HG03064 (cell line): ENCODE data around the gene NECTIN3.
A peak's percentile ranks its signal among the peaks of the same experiment; 100 is the strongest.

Experiments
- ATAC-seq: cut with Tn5 transposase; IDR thresholded peaks from one replicate; pipeline ENCODE4 v1.9.1; 2021; ENCODE audit warnings: low read depth; ENCODE audit not compliant: unreplicated experiment

NECTIN3 gene

DNA sequence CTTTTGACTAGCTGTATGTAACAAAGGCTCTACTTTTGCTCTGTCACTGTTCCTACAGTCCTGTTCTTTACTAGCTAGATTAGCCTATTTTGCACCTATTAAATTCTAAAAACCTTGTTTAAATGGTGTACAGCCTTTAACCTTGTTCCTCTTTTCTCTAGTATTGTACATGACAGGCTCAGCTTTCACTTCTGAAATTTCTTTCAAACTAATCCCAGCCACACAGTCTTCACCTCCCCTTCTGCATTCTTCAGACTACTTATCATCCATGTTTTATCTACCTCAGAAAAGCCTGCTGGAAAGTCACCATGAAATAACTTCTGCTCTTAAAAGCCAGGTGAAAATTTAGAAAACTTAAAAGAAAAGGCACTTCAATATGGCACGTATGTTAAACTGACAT is 122.4 kb downstream of the NECTIN3 start:
- ATAC-seq = no peak

- no peak for ATAC-seq
Measured at GRCh38 chr3:111197485-111197884, 125.9 kb downstream of the NECTIN3 start.

DNA sequence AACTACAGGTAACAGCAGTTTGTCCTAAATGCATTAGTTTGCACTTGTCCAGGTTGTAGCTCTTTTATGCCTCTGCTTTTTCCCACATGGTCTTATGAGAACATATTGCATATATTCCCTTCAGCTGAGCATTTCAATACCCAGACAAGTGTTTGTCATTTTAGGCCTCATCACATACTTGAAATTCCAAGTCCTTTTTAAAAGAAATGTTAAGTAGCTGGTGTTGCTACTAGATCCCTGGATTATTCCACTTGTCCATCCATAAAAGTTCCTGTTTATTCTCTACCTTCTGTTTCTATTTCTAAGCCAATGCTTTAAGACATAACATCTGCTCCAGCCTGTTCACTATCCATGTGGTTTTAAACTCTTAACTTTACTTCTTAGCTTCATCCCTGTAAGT is 128.4 kb downstream of the NECTIN3 start:
- ATAC-seq = no peak

GRCh38 chr3:111210003-111210711 is 138.5 kb downstream of the NECTIN3 start:
- no peak for ATAC-seq

GRCh38 chr3:111210866-111211564 is 139.4 kb downstream of the NECTIN3 start:
- ATAC-seq = no peak

DNA sequence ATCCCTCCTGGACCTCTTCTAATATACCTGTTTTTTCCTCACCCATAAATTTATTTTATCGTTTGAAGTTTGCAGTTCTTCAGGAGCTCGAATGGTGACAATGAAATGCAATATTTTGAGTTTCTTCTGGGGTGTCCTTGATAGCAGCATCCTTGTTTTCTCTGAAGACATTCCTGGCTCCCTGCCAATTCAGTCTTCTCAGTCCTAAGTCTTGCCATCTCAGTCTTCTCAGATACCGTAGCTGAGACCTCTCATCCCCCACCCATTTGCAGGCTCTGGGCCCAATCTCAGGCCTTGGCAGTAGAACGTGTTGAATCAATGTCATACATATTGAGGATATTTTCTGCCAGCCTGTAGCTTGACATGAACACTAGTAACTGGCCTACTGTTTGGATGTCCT is 140.9 kb downstream of the NECTIN3 start:
- ATAC-seq = no peak

DNA sequence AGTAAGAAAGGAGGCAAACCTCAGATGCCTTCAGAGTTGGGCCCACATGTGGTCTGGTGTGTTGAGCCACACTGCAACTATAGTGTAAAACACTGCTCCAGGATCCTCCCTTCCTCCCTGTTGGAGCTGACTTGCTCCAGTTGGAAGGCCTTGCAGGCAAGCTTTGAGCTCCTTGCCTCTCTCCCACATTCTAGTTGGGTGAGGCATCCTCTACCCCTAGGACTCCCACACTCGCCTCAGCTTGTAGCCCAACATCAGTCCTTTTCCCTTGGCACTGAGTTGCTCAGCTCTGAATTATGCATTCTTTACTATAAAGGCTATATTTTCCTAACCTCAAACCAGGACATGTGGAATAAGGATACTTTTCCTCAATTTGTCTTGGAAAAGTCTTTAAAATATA is 143.9 kb downstream of the NECTIN3 start:
- no peak for ATAC-seq

GRCh38 chr3:111218615-111219014 is 147.0 kb downstream of the NECTIN3 start:
- ATAC-seq = no peak

DNA sequence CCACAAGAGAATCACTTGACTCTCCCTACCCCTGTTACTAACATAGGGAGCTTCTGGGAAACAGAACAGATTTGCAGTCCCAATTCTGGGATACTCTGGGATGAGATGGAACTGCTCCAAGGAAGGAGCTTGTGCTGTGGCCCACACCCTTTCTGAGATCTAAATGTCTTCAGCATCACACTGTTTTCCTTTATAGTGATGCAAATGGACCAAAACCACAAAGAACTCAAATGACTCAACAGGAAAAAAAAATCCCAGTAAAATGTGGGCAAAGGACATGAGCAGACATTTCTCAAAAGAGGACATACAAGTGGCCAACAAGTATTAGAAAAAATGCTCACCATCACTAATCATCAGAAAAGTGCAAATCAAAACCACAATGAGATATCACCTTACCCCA is 155.6 kb downstream of the NECTIN3 start:
- ATAC-seq = no peak

GRCh38 chr3:111229301-111229700 is 157.7 kb downstream of the NECTIN3 start:
- no peak for ATAC-seq

DNA sequence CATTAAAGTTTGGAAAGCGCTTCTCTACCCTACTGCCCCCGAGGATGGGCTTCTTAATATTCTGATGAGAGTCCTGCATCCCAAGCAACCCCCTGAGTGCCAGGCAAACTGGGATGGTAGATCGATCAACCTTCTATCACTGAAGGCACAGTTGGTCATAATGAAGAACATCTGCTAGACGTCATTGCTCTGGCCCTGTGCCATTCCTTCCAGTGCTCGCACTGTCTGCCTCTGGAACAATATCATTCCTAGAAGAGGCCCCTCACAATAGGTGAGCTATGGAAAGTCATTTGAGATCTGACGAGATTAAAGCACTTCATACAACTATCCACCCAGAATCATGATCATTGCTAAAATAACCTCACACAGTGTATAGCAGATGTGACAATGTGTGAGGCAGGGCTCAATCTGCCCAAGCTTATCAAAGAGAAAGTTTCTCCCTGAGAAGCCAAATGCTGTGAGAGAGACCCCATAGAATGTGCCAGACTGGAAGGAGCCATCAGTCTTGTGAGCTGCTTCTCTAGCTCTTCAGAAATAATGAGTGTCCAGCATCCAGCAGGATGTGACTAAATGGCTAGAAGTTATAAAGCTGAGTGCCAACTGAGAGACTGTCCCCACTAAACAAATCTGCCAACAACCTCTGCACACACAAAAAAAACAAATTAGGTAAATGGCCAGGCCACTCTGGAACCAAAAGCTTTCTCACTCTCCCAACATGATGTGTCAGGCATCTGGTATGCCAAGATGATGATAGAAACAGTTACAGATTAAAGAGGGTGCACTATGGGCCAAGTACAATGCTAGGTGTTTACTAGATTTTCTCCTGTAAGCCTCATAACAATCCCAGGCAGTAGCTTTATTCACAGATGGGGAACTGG is 165.5 kb downstream of the NECTIN3 start:
- no peak for ATAC-seq

- no peak for ATAC-seq
Measured at GRCh38 chr3:111237946-111238345, 166.3 kb downstream of the NECTIN3 start.

DNA sequence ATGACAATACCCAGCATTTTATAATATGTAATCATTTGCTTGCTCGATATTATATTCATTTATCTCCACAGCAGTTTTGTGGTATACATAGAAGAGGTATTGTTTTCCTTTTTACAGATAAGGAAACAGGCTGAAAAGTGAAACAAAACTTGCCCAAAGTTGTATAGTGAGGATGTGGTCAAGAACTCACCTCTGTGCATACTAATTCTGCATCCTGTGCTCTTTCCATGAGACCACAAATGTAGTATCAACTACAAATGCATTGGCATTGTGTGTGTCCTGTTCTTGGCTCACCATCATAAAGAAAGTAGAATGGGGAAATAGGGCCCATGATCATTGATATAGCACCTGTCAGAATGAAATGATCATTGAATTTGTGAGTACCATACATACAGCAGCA is 167.3 kb downstream of the NECTIN3 start:
- peak; percentile 97 for ATAC-seq

DNA sequence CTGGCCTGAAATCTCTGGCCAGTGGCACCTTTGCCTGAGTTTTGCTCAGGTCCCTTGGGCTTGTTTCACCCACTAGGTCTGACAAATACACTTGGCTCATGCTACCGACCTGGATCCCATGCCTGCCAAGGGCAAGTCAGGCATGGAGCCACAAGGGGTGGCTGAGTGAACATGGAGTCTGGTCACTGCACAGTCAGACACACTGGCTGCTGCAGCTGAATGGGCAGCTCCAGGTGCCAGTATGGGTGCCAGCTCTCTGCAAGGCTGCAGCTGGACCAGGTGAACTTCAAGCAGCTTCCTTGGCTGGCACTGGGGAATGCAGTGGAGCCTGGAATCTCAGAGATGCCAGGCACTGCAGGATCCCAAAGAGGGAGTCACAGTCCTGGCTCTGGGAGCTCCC is 170.3 kb downstream of the NECTIN3 start:
- no peak for ATAC-seq
